Gastrocnemius medialis (tissue), 4 donors: ENCODE data around the gene DCLK2.

Experiments
- CTCF ChIP-seq, 5 experiments: fragments of 450-650 bp in 3 of 5; fragments of 200-600 bp in 2 of 5; sonication (generic) in 2 of 5; IDR thresholded peaks in 4 of 5; conservative IDR thresholded peaks in 1 of 5; 1 replicate in 4 of 5; 2 replicates in 1 of 5; pipeline ENCODE4 v1.5.1; 2016 to 2019; ENCODE audit warnings: antibody characterized with exemption in 5 of 5, mild to moderate bottlenecking in 3 of 5, moderate library complexity in 3 of 5
- POLR2A ChIP-seq, 2 donors: fragments of 450-650 bp; IDR thresholded peaks; one replicate each; pipeline ENCODE4 v1.6.1; 2017; ENCODE audit warnings: antibody characterized with exemption in 2 of 2, mild to moderate bottlenecking in 2 of 2, moderate library complexity in 2 of 2

GRCh38 chr4:150248181-150248580, 169.9 kb downstream of the DCLK2 start:
- TF ChIP-seq CTCF (IDR thresholded peaks at IDR 0.05 in 4 of 5, conservative IDR thresholded peaks at IDR 0.05 in 1 of 5), result no peak
- no peak for TF ChIP-seq POLR2A (IDR thresholded peaks at IDR 0.05)
